ENCODE data around the gene PNLIPRP2.

PNLIPRP2 gene

DNA sequence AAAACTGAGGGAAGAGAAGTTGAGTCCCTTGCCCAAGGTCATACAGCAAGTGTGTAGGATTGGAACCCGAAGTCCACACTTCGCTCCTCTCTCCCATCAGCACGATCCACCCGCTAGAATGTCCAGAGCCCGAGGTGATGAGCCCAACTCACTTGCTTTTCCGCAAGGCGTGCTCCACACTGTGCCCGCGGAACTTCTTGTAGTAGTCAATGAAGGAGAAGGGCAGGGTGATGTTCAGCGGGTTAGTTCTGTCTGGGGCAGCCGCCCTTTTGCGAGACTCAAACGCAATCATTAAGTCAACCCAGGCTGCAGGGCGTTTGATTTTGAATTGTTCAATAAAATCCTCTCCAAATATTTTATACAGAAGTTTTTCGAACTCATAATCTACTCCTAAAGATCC, 58.6 kb downstream of the PNLIPRP2 start:
- no peak for DNase-seq (ENCODE audit: low read depth in 1 of 2, low spot score in 1 of 2)

DNA sequence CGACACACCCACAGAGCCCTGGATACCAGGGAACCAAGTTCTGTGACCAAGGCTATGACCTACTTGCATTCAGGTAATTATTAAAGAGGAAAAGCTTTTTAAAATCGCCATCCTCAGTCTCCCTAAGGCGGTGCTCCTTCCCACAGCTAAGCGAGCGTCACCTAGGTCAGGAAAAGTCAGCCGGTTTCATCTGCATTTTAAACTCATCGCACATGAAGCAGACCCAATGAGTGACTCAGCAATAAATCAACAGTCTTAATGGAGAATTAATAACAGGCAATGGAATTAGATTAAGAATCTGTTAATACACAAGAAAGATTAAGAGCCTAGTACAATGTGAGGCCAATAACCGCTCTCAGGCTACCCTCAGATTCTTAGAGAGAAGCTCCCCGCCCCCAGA, 62.4 kb downstream of the PNLIPRP2 start:
- DNase-seq (ENCODE audit: low read depth in 1 of 2, low spot score in 1 of 2), result no peak

DNA sequence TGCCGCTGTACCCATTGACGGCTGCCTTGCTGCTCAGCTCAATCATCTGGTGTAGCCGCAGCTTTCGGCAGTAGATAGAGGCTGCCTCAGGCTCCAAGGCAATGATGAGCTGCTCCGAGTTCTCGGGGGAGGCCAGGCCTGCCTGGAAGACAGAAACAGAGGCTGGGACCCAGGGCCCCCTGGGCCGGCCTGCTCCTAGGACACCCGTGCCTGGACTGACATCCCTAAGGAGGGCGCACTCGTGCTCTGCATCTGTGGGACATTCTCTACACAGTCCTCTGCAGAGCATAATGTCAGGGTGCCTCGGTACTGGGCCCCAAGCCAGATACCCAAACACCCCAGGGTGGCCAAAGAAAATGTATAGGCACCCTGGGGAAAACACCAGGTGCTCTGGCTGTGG, 63.1 kb downstream of the PNLIPRP2 start:
- DNase-seq (ENCODE audit: low read depth in 1 of 2, low spot score in 1 of 2), result no peak

DNA sequence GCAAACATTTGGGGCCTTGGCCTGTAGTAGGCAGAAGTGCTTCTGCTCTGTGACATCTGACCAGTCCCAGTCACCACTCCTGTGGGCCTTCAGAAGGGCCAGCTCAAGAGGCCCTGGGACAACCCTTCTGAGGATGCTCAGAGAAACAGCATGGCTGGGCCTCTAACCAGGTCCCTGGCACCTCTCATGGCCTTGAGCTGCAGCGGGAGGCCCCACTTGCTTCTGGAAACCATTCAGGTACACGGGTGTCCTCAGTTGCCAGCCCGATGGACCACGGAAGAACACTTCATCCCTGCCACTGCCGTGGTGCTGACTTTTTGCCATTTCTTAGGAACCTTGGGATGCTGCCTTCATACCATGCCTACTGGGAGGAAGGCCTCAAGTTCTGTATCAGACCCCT, 64.0 kb downstream of the PNLIPRP2 start:
- DNase-seq (ENCODE audit: low read depth in 1 of 2, low spot score in 1 of 2), result no peak

DNA sequence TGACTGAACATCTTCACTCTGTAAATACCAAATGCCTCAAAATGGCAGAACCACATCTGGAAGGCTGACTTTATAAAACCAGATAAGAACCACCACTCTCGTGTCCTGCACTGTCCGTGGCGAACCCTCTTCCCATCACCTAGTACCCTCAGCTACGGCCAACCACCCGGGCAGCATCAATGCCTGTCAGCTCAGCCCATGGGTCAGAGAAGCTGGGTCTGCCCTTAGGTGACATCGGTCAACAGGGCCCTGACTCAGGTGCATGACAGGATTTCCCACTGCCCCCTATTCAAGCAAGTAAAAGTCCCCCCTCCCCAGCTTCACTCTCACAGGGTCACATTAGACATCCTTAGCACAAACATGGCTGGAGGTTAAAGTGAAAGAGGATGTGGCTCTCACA, 65.1 kb downstream of the PNLIPRP2 start:
- DNase-seq (ENCODE audit: low read depth in 1 of 2, low spot score in 1 of 2), result no peak

DNA sequence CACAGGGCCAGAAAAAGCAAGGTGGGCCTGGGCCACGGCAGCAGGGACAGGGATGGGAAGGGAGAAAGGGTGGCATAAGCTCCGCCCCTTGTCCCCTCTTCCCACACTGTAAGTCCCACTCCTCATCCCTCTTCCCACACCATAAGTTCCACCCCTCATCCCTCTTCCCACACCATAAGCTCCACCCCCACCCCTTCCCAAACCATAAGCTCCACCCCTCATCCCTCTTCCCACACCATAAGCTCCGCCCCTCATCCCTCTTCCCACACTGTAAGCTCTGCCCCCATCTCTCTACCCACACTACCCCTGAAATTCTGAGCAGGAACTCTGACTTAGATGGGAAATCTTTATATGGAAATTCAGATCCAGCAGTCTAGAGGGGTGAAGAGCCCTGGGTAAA, 65.9 kb downstream of the PNLIPRP2 start:
- DNase-seq (ENCODE audit: low read depth in 1 of 2, low spot score in 1 of 2), result no peak

DNA sequence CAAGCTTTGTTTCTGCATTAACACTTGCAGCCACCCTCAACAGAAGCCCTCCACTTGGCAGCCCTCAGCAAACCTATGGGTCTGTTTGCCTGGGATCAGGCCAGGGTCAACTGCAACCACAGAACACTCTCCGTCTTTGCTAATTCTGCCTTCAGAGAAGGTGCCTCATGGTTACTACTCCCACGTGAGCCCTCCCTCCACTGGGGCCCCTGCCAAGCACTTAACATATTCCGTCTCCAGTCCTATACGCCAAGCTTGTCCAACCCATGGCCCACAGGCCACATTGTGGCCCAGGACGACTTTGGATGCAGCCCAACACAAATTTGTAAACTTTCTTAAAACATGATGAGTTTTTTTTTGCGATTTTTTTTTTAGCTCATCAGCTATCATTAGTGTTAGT, 66.9 kb downstream of the PNLIPRP2 start:
- DNase-seq (ENCODE audit: low read depth in 1 of 2, low spot score in 1 of 2), result no peak

DNA sequence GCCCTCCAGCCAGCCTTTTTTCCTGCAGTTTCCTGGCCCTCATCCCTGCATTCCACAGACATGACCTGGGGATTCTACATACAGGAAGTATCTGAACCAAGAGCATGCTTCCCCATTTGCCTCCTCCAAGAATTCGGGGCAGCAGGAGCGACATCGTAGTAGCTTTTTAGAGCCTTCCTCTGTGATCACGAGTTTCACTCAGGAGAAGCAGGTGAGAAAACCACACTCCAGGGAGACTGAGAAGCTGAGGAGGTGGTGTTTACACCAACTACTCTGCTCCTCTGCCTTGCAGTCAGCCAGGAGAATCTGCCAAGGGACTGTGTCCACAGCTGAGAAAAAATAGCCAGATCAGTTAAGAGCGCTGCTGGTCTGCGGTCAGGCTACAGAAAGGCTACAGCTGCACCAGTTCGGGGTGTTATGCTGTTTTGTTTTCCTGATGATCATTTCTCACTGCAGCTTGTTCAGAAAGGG, 67.5 kb downstream of the PNLIPRP2 start:
- DNase-seq (ENCODE audit: low read depth in 1 of 2, low spot score in 1 of 2), result no peak

DNA sequence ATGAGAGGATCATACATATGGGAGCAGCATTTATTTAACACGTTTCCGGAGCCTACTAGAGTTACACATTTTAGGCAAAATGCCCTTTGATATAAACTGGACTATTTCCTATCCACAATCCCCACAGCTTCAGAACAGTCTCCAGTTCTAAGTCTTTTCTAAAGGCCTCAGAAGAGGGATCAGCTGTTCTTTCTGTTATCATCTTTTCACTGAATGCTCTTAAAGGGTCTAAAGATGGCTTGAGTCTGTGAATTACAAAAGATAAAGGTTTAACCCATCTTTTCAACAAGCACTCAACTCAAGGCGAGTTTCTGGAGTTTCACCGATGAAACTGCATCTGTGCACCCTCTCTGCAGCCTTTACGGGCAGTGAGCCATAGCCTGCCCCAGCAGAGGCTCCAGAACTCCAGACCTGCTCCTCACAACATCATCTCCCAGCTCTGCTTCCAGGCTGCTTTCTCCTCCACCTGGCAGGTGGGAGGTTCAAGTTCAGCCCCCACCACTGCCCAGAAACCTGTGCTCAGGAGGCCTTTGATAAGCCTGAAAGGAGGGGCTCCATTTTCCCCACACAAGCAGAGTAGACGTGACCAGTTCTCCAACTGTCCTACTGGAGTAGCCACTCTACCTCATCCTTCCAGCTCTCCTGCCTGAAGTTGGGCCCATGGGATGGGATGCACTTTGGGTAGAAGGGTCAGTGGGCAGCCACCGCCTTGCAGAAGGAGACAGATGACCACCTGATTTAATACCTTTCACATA, 68.2 kb downstream of the PNLIPRP2 start:
- no peak for DNase-seq (ENCODE audit: low read depth in 1 of 2, low spot score in 1 of 2)

DNA sequence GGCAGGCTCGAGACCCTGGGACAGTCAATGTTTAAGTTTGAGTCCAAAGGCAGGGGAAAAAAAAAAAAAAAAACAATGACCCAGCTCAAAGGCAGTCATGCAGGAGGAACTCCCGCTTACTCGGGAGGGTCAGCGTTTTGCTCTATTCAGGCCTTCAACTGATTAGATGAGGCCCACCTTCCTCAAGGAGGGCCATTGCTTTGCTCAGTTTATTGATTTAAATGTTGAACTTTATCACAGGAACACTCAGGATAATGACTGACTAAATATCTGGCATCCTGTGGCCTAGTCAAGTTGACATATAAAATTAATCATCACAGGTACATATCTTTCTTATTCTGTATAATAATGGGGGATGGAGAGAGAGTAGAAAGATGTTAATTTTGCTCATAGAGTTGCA, 69.0 kb downstream of the PNLIPRP2 start:
- DNase-seq (ENCODE audit: low read depth in 1 of 2, low spot score in 1 of 2), result no peak

DNA sequence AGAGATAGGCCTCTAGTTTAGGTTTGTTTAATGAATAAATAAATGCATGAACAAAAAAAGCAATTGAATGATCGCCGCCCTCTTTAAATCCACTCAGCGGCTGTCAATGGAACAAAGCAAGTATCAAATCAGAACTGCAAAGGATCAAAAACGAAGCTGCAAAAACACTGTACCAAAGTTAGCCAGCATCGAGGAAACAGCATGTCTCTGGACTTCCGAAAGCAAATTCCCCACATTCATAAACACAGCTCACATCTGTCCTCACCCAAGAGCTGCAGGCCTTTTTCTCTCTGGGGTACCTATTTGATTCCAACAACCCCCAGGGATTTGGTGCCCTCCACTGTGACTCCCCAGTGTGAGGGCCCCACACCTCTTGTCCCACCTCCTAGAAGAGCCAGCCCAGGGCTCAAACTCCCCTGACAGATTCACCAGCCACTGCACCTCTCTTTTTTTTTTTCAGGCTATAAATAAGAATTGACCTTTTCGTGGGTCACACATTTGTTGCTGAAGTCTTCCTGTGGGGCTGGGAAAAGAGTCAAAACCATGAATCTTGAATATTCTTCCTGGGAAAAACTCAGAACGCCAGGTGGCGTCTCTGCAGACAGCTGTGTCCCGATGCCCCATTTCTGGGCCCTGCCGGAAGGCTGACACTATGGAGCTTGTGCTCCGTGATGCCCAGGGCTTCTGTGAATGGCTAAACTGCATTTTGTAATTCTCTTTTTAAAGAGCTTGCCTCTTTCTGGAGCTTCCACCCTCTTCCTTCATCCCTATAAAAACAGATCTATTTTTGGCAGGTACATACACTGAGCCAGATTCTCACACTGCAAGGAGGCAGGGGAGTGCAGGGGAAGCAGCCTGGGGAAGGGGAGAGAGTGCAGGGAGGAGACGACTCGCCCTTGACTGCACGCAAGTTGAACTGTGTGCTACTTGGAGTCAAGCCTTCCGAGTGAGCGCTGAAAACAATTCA, 69.9 kb downstream of the PNLIPRP2 start:
- no peak for DNase-seq (ENCODE audit: low read depth in 1 of 2, low spot score in 1 of 2)

DNA sequence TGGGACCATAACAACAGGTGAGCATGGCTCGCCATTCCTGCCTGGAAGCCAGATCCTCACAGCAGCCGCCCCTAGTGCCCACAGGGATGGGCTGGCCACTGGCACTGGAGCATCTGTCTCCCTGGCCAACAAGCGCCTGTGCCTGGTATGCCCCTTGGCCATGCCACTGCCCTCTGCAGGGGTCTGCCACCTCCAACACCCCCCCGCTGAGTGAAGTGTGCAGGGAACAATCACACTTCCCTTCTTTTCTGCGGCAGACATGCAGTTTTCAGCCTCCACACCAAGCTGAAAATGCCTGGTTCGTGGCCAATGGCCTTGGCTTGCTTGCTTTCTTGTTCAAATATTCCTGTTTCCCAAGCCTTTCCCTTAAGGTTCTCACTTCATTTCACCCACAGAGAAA, 70.9 kb downstream of the PNLIPRP2 start:
- no peak for DNase-seq (ENCODE audit: low read depth in 1 of 2, low spot score in 1 of 2)

DNA sequence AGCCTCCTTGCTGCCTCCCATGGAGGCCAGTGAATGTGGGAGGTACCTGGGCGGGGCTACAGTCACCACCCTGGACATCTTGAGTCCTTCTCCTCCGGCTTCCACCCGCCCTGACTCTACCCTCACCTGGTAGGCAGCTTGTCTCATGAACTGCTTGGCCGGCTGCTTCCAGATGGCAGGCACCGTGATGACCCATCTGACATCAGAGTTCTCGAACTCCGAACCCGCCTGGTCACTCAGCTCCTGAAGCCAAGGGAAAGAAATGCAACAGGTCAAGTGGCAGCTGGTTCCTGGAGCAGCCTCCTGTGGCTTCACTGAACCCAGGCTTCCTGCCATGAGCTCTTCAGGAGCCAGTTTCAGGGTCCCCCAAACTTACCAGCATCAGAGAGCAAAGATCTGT, 71.5 kb downstream of the PNLIPRP2 start:
- no peak for DNase-seq (ENCODE audit: low read depth in 1 of 2, low spot score in 1 of 2)

DNA sequence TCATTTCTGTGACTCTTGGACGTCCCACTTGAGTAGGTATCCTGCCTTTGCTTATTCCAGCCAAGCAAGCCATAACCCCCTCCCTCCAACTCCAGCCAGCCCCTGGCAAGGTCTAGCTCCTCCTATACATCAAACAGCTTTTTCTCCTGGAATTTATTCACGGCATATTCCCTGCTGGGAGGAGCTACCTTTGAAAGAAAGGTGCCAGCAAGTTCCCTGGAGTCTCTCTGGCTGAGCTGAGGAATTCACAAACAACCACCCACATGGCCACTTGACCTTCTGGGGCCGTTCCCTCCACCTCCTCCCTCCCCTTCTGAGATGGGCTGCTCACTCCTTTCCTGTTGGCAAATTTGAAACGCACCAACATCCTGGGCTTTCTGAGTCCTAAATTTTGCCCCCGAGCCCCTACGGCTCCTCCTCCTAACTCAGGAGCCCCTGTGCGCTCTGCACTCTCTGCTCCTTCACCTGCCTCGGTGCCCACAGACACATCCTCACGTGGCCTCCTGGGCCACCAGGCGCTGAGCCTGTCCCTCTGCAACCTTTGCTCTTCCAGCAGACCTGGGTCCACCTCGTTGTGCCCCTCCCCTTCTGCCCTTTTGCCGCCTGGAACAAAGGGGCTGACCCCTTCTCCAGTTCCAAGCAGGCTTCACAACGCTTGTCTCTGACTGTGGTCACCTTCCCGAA, 73.6 kb downstream of the PNLIPRP2 start:
- no peak for DNase-seq (ENCODE audit: low read depth in 1 of 2, low spot score in 1 of 2)
